ENCODE data around the gene CNTD1. TPM values are rescaled to one million over a fixed set of nuclear protein-coding genes. Genes with fewer than 3 reads are reported as not detected.

Gene CNTD1
- polyA plus RNA-seq, 1 experiment, result 0.45 TPM

DNA sequence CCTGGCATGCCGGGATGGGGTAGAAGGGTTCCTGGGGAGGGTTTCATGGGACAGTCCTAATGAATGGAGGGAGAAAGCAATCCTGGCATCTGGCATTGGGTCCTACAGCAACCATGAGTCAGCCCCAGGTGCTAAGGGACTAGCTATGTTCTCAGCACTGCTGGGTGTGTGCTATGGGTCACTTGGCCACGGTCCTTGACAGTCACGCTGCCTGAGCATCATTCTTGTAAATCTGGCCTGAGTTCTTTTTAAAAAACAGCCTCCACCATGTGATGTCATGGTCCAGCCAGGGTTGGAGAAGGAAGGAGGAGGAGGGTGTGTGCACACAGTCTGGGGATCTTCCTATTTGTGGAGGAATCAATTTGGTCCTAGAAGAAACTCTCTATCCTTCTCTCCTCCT is 43.9 kb upstream of the CNTD1 start:
- TF ChIP-seq, protein P1, sequence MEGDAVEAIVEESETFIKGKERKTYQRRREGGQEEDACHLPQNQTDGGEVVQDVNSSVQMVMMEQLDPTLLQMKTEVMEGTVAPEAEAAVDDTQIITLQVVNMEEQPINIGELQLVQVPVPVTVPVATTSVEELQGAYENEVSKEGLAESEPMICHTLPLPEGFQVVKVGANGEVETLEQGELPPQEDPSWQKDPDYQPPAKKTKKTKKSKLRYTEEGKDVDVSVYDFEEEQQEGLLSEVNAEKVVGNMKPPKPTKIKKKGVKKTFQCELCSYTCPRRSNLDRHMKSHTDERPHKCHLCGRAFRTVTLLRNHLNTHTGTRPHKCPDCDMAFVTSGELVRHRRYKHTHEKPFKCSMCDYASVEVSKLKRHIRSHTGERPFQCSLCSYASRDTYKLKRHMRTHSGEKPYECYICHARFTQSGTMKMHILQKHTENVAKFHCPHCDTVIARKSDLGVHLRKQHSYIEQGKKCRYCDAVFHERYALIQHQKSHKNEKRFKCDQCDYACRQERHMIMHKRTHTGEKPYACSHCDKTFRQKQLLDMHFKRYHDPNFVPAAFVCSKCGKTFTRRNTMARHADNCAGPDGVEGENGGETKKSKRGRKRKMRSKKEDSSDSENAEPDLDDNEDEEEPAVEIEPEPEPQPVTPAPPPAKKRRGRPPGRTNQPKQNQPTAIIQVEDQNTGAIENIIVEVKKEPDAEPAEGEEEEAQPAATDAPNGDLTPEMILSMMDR (IDR thresholded peaks at IDR 0.05; ENCODE audit: insufficient read depth, low read depth, low read length), result no peak
- no peak for DNase-seq (ENCODE audit: low read depth)

DNA sequence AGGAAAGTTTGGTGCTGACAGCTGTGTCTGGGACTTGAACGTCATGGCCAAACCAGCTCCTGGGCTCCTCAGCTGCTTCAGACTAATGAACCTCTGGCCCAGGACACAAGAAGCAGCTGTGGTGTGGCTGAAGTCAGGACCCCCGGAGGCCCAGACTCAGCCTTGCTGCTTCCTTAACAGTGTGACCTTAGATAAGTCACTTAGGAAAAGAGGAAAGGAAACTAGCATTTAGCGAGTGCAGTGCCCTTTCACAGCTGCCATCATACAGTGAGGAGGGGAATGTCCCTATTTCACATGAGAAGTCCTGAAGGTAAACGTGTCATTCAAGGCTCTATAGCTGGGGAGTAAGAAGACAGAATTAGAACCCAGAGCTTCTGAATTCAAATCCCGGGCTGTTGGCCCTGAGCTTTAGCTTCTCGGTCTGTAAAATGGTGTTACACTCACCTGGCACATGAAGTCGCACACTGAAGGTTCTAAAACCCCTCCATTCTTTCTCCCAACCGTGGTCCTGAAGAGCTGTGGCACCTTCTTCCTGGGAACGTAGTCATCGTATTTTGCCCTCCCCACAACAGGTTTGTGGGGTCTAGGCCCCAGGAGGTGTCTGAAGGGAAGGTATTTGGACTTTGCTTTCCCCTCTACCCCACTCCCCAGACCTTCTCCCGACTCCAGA is 38.5 kb upstream of the CNTD1 start:
- TF ChIP-seq, protein P1 (IDR thresholded peaks at IDR 0.05; ENCODE audit: insufficient read depth, low read depth, low read length), result no peak
- H3K36me3 ChIP-seq (ENCODE audit: control insufficient read depth, insufficient read depth, low read length), result no peaks in the 10 kb centered on the region
- ChIA-PET CTCF (interaction anchor here (0.9 to 5.2 kb wide), 7 partner anchors 9 to 182 kb away, joined by 3 to 36 read pairs (median 4); partner anchors contain the start of gene PSMC3IP), POLR2A (no interaction called here)
- no peak for DNase-seq (ENCODE audit: low read depth)
- H3K27me3 ChIP-seq (ENCODE audit: control insufficient read depth, insufficient read depth, low read length), result peaks cover 16% of the 10 kb centered on the region
- H3K4me3 ChIP-seq (ENCODE audit: low read depth, low read length), result no peak overlapping the region

More for the DNA sequence above, 43.9 kb upstream of the CNTD1 start:
- no peaks in the 10 kb centered on the region for H3K36me3 ChIP-seq (ENCODE audit: control insufficient read depth, insufficient read depth, low read length)
- CTCF ChIA-PET, result interaction anchor here (1.9 kb wide), 1 partner anchor 9 kb away, joined by 9 read pairs; no protein-coding TSS in a partner anchor
- H3K27me3 ChIP-seq (ENCODE audit: control insufficient read depth, insufficient read depth, low read length), result peaks cover 13% of the 10 kb centered on the region
- POLR2A ChIA-PET, result no interaction called here
- no peak overlapping the region for H3K4me3 ChIP-seq (ENCODE audit: low read depth, low read length)

DNA sequence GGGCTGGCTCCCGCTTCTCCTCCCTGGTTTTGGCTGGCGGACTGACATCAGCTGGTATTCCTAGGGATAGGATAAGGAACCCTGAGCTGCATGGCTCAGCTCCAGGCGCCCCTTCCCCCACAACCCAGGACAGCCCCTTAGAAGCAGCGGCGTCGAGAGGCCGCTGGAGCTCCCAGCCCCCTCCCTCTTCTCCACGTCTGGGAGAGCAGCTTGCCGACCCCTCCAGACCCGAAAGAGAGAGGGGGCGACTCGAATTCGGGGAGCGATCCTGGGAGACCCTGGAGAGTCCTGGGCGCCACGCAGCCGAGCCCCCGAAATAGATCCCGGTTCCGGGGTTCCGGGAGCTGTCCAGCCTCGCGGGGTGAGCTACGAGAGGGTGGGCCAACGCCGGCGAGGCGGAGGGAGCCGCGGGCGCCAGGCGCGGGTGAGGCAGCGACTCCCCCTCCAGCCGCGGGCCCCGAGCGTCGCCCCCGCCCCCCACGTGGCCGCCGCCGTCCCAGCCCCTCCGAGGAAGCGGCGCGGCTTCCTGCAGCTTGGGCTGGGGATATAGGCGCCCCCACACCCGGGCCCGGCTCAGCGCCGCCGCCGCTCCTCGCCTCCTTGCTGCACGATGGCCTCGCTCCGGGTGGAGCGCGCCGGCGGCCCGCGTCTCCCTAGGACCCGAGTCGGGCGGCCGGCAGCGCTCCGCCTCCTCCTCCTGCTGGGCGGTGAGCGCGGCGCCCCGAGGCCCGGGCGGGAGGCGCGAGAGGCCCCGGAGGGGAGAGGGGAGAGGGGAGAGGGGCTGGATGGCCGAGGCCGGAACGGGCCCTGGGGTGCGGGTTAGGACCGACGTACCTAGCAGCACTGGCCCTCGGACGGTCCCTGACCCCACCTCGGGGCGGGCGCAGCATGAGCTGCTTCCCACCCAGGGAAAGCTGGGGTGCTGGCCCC is 37.7 kb upstream of the CNTD1 start, which contains the start of gene RAMP2:
Gene RAMP2, plus strand, starts transcription at position 576 of the 930 bp plus-strand sequence. Its CDS starts 35 bp downstream, at position 611.
- Histone ChIP-seq H3K4me3 (ENCODE audit: low read depth, low read length) (peak within 1 kb of the TSS; percentile 38), H3K27me3 (ENCODE audit: control insufficient read depth, insufficient read depth, low read length) (peaks cover 16% of the 10 kb centered on the region), H3K36me3 (ENCODE audit: control insufficient read depth, insufficient read depth, low read length) (no peaks in the 10 kb centered on the region)
- TF ChIP-seq, protein P1 (IDR thresholded peaks at IDR 0.05; ENCODE audit: insufficient read depth, low read depth, low read length), result no peak
- POLR2A ChIA-PET, result no interaction called here
- CTCF ChIA-PET, result interaction anchor here (0.9 to 5.2 kb wide), 11 partner anchors 9 to 183 kb away, joined by 3 to 36 read pairs (median 4); partner anchors contain the start of genes PSMC3IP and VPS25
- no peak for DNase-seq (ENCODE audit: low read depth)

DNA sequence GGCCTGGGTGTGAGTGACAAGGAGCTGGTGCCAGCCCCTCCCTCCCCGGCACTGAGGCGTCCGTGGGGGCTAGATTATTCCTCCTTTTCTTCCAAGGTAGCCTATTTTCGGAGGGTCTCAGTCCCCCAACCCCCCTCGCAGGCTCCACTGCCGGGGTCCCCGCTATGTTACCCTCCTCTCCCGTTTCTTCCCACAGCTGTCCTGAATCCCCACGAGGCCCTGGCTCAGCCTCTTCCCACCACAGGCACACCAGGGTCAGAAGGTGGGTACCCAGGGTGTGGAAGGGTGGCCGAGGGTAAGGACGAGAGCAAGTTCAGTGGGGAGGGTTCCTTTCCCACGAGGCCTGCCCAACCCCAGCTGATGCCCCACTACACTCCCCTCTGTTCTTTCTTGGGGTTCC is 37.0 kb upstream of the CNTD1 start:
- no peak for DNase-seq (ENCODE audit: low read depth)
- ChIA-PET POLR2A (no interaction called here), CTCF (interaction anchor here (1.2 to 5.2 kb wide), 8 partner anchors 12 to 183 kb away, joined by 3 to 36 read pairs (median 11); partner anchors contain the start of genes PSMC3IP, VPS25 and WNK4)
- peak overlapping the region; percentile 38 for H3K4me3 ChIP-seq (ENCODE audit: low read depth, low read length)
- TF ChIP-seq, protein P1 (IDR thresholded peaks at IDR 0.05; ENCODE audit: insufficient read depth, low read depth, low read length), result no peak
- H3K27me3 ChIP-seq (ENCODE audit: control insufficient read depth, insufficient read depth, low read length), result peaks cover 16% of the 10 kb centered on the region
- H3K36me3 ChIP-seq (ENCODE audit: control insufficient read depth, insufficient read depth, low read length), result no peaks in the 10 kb centered on the region

DNA sequence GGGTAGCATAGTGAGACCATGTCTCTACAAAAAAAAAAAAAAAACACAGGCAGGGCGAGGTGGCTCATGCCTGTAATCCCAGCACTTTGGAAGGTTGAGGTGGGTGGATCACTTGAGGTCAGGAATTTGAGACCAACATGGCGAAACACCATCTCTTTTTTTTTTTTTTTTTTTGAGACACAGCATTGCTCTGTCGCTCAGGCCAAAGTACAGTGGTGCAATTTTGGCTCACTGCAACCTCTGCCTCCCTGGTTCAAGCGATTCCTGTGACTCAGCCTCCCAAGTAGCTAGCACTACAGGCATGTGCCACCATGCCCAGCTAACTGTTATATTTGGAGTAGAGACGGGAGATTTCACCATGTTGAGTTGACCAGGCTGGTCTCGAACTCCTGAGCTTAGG is 32.5 kb upstream of the CNTD1 start:
- Histone ChIP-seq H3K36me3 (ENCODE audit: control insufficient read depth, insufficient read depth, low read length) (no peaks in the 10 kb centered on the region), H3K27me3 (ENCODE audit: control insufficient read depth, insufficient read depth, low read length) (peaks cover 3% of the 10 kb centered on the region), H3K4me3 (ENCODE audit: low read depth, low read length) (no peak overlapping the region)
- DNase-seq (ENCODE audit: low read depth), result no peak
- CTCF ChIA-PET, result interaction anchor here (0.5 to 1.0 kb wide), 3 partner anchors 47 to 390 kb away, joined by 3 read pairs; no protein-coding TSS in a partner anchor
- TF ChIP-seq, protein P1 (IDR thresholded peaks at IDR 0.05; ENCODE audit: insufficient read depth, low read depth, low read length), result no peak
- POLR2A ChIA-PET, result no interaction called here
